ENCODE data around the gene APOL6.
"Not testable (repeated sequence)": the region's sequence is repeated elsewhere in the genome, so short reads cannot be mapped to it uniquely, and the experiment has no call there.

Gene APOL6

GRCh38 chr22:35690001-35690400 lies 41.8 kb downstream of the APOL6 start:
- H3K4me1 Mint-ChIP-seq (ENCODE audit: low read depth), result no peaks in the 10 kb centered on the region
- H3K27ac Mint-ChIP-seq, result no peak overlapping the region
- peaks cover 4% of the 10 kb centered on the region for H3K27me3 Mint-ChIP-seq
- H3K36me3 Mint-ChIP-seq, result no peaks in the 10 kb centered on the region
- no peak overlapping the region for H3K4me3 Mint-ChIP-seq
- H3K9me3 Mint-ChIP-seq (ENCODE audit: low read depth), result no peaks in the 10 kb centered on the region

DNA sequence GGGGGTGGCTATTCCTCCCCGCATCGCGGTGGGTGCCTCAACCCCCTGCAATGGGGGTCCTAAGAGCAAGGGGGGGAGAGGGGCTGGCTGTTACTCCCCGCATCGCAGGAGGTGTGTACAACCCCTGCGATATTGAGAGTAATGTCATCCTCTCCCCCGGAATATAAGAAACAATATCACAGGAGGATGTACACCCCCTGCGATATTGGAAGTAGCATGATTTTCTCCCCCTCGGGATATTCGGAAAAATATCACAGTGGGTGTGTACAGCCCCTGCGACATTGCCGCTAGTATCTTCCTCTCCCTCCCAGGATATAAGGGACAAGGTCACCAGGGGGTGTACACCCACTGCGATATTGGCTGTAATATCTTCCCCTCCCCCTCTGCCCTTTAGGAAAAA lies 47.0 kb downstream of the APOL6 start:
- H3K4me3 Mint-ChIP-seq, result no peak overlapping the region
- H3K27me3 Mint-ChIP-seq, result peaks cover 7% of the 10 kb centered on the region
- H3K4me1 Mint-ChIP-seq (ENCODE audit: low read depth), result no peaks in the 10 kb centered on the region
- no peaks in the 10 kb centered on the region for H3K9me3 Mint-ChIP-seq (ENCODE audit: low read depth)
- H3K36me3 Mint-ChIP-seq, result no peaks in the 10 kb centered on the region
- H3K27ac Mint-ChIP-seq, result no peak overlapping the region

DNA sequence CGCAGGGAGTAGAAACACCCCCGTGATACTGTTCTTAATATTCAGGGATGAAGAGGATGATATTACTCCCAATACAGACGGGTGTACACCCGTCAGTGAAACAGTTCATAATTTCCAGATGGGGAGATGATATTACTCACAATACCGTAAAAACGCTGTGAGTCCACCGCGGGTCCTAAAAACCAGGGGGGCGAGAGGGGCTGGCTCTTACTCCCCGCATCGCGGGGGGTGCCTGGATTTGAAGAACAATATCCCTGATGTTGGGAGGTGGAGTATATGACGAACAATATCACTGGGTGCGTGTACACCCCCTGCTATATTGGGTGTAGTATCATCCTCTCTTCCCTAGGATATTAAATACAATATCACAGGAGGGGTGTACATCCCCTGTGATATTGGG lies 48.9 kb downstream of the APOL6 start:
- H3K36me3 Mint-ChIP-seq, result no peaks in the 10 kb centered on the region
- peaks cover 7% of the 10 kb centered on the region for H3K27me3 Mint-ChIP-seq
- no peaks in the 10 kb centered on the region for H3K9me3 Mint-ChIP-seq (ENCODE audit: low read depth)
- H3K4me3 Mint-ChIP-seq, result no peak overlapping the region
- H3K27ac Mint-ChIP-seq, result no peak overlapping the region
- no peaks in the 10 kb centered on the region for H3K4me1 Mint-ChIP-seq (ENCODE audit: low read depth)

DNA sequence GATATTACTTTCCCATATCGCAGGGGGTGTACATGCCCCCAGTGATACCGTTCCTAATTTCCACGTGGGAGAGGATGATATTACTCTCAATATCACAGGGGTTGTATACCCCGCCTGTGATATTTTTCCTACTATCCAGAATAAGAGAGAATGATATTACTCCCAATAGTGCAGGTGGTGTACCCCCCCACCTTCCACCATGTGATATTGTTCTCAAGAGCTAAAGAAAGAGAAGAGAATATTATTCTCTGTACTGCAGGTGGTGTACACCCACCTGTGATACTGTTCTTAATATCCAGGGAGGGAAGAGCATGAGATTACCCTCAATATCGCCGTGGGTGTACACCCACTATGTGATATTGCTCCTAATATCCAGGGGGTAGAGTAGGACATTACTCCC lies 51.6 kb downstream of the APOL6 start:
- not testable (repeated sequence) for H3K4me1 Mint-ChIP-seq (ENCODE audit: low read depth); H3K9me3 Mint-ChIP-seq (ENCODE audit: low read depth); H3K4me3 Mint-ChIP-seq; H3K27me3 Mint-ChIP-seq; H3K27ac Mint-ChIP-seq; H3K36me3 Mint-ChIP-seq

DNA sequence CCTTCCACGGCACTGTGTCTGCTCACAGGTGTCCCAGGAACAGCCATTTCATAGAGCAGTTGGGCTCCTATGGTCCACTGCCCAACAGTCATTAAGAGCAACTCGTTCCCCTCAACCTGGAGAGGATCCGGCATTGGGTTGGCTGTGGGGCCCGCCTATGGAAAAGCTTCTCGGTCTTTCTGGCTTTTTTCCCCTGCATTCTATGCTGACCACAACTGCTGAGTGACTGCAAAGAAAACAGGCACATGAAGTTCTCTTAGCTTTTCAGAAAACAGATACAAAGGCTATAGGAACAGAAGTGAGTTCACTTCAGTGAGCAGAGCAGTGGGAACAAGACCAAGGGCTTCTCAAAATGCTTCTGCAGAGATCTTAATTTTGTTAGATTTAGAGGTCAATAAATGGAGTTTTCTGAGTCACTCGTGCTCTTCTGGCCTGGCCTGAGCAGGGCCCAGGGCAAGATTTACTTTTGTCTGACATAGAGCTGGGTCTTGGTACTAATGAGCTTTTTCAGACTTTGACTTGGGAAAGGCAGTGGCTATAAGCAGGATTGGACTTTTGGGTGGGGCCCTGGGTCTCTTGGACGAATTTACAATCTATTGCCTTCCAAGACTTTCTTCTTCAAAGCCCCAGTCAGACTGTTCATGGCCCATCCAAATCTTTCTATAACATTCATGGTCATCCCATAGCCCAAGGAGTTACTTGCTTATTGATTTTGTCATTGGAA lies 55.8 kb downstream of the APOL6 start:
- Mint-ChIP-seq H3K27ac (no peak overlapping the region), H3K4me3 (no peak overlapping the region), H3K9me3 (ENCODE audit: low read depth) (no peaks in the 10 kb centered on the region), H3K36me3 (no peaks in the 10 kb centered on the region), H3K27me3 (no peaks in the 10 kb centered on the region), H3K4me1 (ENCODE audit: low read depth) (no peaks in the 10 kb centered on the region)

DNA sequence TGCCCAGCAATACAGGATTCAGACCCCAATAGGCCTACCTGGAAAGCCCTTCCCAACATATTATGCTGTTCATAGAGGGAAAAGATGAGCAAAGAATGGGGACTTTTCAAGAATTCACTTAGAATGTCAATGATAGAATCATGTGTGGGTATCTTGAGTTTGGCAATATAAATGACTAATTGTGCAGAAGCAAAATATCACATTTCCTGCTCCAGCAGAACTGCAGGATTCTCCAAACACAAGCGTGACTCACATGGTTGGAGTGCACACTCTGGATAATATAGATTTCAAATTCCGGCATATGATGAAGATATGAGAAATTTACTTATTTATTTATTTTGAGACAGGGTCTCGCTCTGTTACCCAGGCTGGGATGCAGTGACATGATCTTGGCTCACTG lies 56.9 kb downstream of the APOL6 start:
- Mint-ChIP-seq H3K4me1 (ENCODE audit: low read depth) (no peaks in the 10 kb centered on the region), H3K9me3 (ENCODE audit: low read depth) (no peaks in the 10 kb centered on the region), H3K4me3 (no peak overlapping the region), H3K36me3 (no peaks in the 10 kb centered on the region), H3K27me3 (no peaks in the 10 kb centered on the region), H3K27ac (no peak overlapping the region)

- Mint-ChIP-seq H3K4me1 (ENCODE audit: low read depth) (no peaks in the 10 kb centered on the region), H3K27me3 (no peaks in the 10 kb centered on the region), H3K27ac (no peak overlapping the region), H3K36me3 (peaks cover 5% of the 10 kb centered on the region), H3K4me3 (no peak overlapping the region), H3K9me3 (ENCODE audit: low read depth) (peaks cover 5% of the 10 kb centered on the region)
These were observed 60.2 kb downstream of the APOL6 start for GRCh38 chr22:35708453-35708852.

DNA sequence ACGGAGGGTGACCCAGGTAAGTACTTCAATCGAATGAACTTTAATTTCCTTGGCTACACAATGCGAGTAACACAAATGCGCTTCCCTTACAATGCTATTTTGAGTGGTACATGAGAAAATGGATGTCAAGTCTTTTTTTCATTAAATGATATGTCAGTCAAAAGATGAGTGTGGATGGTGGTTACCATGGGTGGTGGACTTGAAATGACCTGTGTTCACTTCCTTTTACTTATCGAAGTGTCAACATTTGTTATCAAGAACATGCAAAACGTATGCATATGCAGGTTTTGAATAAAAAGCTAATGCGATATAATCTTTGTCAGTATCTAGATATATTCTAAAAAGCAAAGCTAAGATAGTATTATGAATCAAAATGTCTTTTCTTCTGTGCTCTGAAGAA lies 60.7 kb downstream of the APOL6 start:
- no peak overlapping the region for H3K27ac Mint-ChIP-seq
- peaks cover 5% of the 10 kb centered on the region for H3K9me3 Mint-ChIP-seq (ENCODE audit: low read depth)
- no peak overlapping the region for H3K4me3 Mint-ChIP-seq
- H3K36me3 Mint-ChIP-seq, result peaks cover 5% of the 10 kb centered on the region
- no peaks in the 10 kb centered on the region for H3K4me1 Mint-ChIP-seq (ENCODE audit: low read depth)
- no peaks in the 10 kb centered on the region for H3K27me3 Mint-ChIP-seq

- no peaks in the 10 kb centered on the region for H3K4me1 Mint-ChIP-seq (ENCODE audit: low read depth)
- H3K9me3 Mint-ChIP-seq (ENCODE audit: low read depth), result peaks cover 5% of the 10 kb centered on the region
- H3K36me3 Mint-ChIP-seq, result peaks cover 5% of the 10 kb centered on the region
- H3K27me3 Mint-ChIP-seq, result no peaks in the 10 kb centered on the region
- H3K27ac Mint-ChIP-seq, result no peak overlapping the region
- H3K4me3 Mint-ChIP-seq, result no peak overlapping the region
These were observed 63.1 kb downstream of the APOL6 start for GRCh38 chr22:35711336-35711735.

- no peaks in the 10 kb centered on the region for H3K27me3 Mint-ChIP-seq
- H3K36me3 Mint-ChIP-seq, result peaks cover 5% of the 10 kb centered on the region
- H3K4me1 Mint-ChIP-seq (ENCODE audit: low read depth), result no peaks in the 10 kb centered on the region
These were observed 64.4 kb downstream of the APOL6 start for GRCh38 chr22:35712672-35713071.

DNA sequence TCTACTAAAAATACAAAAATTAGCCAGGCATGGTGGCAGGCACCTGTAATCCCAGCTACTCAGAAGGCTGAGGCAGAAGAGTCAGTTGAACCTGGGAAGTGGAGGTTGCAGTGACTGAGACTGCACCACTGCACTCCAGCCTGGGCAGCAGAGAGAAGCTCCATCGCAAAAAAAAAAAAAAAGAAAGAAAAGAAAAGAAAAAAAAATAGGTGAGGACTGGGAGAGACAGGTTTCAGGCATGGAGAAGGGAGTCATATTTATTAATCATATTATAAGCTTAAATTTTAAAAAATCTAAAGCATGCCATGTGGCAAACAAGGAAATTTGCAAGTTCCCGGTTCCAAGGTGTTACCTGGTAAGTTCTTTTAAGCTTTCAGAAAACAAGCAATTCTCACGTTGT lies 69.3 kb downstream of the APOL6 start, which contains the start of gene APOL5:
Gene APOL5 (plus strand): TSS at position 301 of the 400 bp plus-strand sequence. CDS start 0 bp downstream, at position 301.
- Mint-ChIP-seq H3K27me3 (no peaks in the 10 kb centered on the region), H3K4me3 (no peak within 1 kb of the TSS), H3K4me1 (ENCODE audit: low read depth) (no peaks in the 10 kb centered on the region), H3K36me3 (peaks cover 5% of the 10 kb centered on the region), H3K27ac (no peak within 1 kb of the TSS), H3K9me3 (ENCODE audit: low read depth) (peaks cover 5% of the 10 kb centered on the region)

More at GRCh38 chr22:35712672-35713071, 64.4 kb downstream of the APOL6 start:
- Mint-ChIP-seq H3K27ac (no peak overlapping the region), H3K4me3 (no peak overlapping the region), H3K9me3 (ENCODE audit: low read depth) (peaks cover 5% of the 10 kb centered on the region)
